GM19395 (cell line): ENCODE data around the gene AKAP8L.
"Not testable (repeated sequence)": the region's sequence is repeated elsewhere in the genome, so short reads cannot be mapped to it uniquely, and the experiment has no call there.

Experiments
- ATAC-seq: cut with Tn5 transposase; IDR thresholded peaks from one replicate; pipeline ENCODE4 v1.9.1; 2021; ENCODE audit warnings: mild to moderate bottlenecking, moderate library complexity; ENCODE audit not compliant: unreplicated experiment

The AKAP8L gene

DNA sequence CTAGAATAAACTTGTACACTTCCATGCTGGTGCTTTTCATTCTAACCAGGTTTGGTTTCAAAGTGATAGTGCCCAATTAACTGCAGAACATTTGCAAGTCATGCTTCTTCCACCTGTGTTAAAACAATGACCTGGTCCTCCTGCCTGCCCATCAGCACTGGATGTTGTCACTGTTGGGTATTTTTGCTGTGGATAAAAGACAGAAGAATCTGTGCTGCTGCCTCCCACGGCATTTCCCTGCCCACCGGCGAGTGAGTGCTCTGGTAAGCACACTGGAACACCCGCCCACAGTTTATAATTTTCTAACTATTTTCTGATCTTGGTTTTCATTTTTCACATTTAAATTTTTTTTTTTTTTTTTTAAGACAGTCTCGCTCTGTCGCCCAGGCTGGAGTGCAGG lies 36.9 kb downstream of the AKAP8L start:
- no peak for ATAC-seq

DNA sequence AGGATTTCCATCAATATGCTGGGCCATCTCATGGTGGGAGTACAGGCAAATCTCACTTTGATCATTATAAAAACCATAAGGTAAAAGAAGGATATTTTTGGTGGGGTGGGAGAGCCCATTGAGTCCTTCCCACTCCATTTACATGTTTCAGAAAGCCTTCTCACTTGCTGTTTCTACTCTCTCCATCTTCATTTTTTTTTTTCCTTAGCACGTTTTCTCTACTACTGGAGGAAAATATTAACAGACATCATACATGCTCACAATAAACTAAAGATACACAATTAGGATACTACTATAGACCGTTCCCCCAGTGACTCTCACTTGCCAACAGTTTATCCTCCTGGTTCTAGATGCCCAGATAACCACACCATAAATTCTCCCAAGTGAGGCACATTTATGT lies 37.4 kb downstream of the AKAP8L start:
- no peak for ATAC-seq

DNA sequence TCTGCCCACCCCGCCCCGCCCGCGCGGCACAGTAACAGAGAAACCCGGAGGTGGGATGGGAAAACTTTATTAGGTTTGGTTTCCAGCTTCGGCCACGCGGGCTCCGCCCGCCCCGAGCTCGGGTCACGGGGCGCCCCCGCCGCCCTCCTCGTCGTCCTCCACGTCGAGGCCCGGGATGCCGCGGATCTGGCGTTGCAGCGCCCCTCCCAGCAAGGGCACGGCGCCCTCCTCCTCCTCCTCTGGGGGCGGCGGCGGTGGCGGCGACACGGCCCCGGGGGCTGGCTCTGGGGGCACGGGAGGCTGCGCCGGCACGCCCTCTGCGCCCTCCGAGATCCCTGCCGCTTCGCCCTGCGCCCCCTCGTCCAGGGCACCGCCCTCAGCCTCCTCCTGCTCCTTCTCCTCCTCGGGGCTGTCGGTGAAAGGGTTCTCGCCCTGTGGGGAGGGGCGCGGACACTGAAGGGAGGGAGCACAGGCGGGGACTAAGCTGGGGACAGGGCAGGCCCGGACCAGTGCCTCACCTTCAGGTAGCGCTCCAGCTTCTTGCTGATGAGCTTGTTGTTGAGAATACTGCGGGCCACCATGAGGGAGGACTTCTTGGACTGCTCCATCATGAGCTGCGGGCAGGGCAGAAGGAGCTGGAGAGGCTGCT lies 38.7 kb downstream of the AKAP8L start:
- peak; percentile 47 for ATAC-seq

DNA sequence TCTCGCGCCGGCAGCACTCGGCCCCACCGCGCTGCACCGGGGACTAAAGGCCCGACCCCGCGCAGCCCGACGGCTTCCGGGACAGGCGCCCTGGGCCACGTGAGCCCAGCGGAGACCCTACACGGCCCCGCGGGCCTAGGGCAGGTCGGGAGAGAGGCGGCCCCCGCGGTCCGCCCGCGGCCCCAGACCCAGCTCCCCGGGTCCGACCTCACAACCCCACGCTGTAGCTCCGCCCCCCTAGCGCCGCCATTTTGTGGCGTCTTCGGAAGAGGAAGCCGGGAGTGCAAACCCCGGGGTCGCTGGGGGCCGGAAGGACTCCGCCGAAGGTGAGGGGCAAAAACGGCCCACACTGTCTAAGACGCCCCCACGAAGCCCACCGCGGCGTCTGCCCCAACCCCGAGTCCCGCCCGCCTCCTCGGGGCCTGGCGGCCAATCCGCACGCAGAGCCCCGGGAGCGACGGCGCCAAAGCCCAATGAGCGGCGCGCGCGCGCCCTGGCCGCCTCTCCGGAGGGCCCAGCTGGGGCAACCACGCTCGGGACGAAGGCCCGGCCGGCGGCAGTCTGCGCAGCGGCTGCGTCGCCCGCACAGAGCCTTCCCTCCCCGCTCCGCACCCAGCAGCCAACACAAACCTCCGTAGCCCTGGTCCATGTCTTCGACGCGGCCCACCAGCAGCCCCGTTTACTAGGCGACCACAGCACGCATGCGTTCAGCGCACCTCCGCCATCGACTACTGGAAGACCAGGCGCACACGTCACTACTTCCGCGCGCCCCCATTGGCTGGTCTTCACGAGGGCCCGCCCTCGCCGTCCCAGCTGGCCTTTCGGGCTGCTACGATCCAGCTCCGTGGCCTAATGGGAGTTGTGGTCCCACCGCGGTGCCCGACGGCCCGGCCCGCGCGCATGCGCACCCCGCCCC lies 39.4 kb downstream of the AKAP8L start, which contains the start of gene AKAP8:
Gene AKAP8, minus strand, starts transcription at position 705 of the 916 bp plus-strand sequence. Its CDS starts 56 bp downstream, at position 649.
- ATAC-seq, result peak; percentile 74

DNA sequence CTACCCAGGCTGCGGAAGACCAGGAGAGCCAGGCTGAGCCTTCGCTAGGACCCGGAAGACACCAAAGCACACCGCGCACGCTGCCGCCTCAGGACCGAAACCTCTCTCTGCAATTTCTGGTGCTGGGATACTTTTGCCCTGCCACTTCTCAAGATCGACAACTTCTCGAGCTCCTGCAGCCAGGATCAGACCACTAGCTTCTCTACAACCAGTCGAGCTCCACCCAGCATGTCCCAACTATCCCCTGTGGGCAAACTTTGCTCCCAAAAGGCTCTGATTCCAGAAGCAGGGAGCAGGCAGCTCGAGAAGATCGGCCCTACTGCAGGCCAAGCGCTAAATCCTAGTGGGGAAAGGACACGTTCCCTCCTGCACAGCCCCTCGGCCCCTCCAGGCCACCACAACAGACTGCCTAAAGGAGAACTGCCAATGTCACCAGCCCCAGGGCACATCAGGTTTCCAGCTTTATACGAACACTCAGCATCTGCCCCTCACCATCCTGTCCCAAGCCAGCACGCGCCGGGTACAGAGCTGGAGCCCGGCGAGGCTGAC lies 40.2 kb downstream of the AKAP8L start:
- ATAC-seq, result peak; percentile 1

DNA sequence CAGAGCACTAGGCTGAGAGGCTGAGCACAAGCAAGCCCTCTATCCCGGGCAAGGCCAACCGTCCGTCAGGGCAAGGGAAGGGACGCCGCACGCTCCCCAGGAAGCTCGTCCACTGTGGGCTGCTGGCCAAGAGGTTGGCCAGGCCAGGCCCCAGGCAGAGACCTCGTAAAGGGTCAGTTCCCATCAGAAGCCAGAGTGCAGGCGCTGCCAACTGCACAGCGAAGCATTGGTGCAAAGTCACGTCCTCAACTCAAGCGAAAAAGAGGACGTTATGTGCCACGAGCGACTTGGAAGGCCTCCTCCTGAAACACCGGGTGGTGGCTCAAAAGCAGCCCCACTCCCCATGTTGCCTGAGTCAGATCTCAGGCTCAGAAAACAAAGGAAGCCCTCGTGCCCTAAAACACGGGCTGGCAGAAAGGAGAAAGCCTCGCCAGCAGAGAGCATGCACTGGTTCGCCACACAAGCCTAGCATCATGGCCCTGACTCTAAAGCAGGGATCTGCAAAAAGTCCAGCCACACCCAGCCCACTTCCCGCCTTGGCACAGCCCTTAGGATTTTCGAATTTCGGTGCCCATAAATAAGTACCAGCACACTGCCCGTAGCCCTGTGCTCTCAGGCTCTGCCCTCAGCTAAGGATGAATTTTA lies 43.9 kb downstream of the AKAP8L start:
- no peak for ATAC-seq

DNA sequence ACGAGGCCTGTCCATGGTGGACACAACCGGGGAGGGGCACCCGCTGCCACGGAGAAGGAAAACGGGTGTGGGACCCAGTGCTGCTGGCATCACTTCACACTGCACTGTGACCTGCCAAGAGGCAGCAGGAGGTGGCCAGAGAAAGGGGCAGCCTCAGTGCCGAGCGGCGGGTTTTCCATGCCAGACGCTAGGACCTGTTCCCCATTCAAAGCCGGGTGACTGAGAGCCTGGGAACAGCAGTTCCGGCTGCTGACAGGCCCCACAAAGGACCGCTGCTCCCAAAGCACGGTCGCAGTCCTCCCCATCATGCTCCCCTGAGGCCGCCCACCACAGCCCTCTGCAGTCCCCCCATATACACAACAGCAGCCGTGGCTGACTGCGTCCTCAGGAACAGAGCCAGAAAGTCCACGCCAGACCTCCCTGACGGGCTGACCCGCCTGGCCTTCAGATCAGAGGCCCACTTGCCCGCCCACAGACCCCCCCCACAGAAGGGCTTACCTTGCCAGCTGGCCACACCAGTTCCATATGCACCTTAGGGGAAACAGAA lies 44.6 kb downstream of the AKAP8L start:
- ATAC-seq, result no peak

DNA sequence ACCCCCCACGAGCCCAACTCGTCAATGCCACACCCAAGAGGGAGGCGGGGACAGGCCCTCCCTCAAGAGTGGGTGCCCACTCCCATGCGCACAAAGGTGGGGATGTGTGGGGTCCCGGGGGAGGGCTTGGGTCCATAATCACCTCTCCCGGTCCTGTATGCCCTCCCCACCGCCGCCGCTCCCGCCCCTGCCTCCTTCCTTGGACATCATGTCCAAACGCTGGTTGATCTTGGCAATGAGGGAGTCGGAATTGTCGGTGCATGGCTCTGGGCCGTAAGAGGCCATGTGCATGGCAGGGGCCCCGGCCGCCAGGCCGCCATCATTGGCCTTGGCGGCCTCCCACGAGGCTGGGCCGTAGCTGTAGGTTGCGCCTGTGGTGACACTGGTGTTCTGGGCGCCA lies 45.1 kb downstream of the AKAP8L start:
- ATAC-seq, result no peak

DNA sequence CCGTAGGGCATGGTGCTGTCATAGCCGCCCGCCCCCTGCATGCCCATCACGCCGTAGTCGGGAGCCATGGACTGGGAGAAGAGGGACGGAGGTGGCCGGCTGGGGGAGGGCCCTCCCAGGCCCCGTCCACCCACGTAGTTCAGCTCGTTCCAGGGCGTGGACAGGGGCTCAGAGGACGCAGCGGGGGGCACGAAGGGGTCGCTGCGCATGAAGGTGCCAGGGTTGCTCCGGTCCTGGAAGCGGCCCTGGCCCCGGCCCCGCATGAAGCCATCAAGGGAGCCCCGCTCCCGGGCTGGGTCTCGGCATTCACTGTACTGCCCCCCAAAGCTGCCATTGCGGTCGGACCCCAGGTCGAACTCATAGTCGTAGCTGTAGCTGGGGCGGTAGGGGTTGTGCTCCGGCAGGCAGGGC lies 45.9 kb downstream of the AKAP8L start:
- no peak for ATAC-seq

DNA sequence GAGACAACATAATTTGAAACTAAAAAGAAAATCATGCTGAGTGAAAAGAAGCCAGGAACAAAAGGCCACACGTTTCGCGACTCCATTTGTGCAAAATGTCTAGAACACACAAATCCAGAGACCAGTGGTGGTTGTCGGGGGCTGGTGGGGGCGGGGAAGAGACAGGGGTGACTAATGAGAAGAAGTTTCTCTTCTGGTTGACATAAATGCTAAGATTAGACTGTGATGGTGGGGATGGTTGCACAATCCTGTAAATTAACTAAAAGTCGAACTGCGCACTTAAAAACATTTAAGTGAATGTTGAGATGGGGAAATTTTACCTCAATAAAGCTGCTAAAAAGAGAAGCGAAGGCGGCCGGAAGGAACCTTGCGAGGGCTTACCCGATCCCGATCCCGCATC lies 46.3 kb downstream of the AKAP8L start:
- no peak for ATAC-seq

DNA sequence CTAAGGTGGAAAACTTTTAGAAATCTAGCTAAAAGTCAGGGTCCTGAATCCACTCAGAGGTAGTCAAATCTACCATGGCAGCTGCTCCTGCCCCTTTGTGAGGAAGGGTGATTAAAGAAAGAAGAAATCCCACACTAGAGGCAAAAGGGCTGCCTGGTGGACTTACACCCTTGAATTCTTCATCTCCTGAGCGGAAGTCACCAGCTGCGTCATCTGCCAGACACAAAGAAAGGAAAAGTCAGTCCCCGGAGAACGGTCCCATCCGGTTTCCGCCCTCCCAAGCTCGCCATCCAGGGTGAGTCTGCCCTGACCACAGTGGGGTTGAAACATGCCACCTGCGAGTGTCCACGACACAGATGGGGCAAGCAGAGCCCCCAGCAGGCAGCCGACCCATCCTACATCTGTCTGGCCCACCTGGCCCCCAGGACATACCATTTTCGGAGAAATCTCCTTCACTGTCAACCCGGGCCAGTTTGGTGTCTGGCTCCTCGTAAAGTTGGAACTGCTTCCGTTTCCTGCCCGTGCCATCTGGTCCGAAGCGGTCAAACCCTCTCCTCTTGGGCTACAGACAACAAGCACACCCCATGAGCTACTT lies 46.9 kb downstream of the AKAP8L start:
- no peak for ATAC-seq

DNA sequence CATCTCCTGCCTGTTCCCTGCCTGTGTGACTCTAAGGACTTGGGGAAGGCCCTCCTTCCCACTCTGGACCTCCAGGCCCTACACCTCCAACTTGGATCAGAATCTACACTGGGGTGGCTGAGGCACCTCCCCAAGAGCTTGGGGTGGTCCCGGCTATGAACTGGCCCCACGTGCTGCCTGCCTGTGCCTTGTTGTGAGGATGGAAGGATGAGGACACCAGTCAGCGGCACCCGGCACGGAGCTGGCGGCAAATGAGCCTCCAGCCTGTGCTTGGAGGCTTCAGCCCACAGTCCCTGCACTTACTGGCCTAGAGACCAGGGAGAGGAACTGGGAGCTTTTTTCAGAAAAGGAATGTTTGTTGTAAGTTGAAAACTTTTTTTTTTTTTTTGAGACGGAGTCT lies 47.7 kb downstream of the AKAP8L start:
- no peak for ATAC-seq

DNA sequence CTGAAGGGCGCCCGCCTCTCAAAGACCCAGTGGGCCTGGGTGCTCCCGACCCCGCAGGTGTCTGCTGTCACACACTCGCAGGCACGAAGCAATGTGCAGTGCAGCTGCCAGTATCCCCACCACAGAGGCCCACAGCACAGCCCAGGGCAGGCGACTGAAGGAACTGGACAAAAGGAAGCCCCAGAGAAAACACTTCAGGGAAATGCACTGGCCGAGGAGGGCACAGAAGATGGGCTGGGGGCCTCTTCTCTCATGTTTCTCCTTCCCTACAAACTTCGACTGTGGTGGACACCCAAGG lies 49.2 kb downstream of the AKAP8L start:
- no peak for ATAC-seq

DNA sequence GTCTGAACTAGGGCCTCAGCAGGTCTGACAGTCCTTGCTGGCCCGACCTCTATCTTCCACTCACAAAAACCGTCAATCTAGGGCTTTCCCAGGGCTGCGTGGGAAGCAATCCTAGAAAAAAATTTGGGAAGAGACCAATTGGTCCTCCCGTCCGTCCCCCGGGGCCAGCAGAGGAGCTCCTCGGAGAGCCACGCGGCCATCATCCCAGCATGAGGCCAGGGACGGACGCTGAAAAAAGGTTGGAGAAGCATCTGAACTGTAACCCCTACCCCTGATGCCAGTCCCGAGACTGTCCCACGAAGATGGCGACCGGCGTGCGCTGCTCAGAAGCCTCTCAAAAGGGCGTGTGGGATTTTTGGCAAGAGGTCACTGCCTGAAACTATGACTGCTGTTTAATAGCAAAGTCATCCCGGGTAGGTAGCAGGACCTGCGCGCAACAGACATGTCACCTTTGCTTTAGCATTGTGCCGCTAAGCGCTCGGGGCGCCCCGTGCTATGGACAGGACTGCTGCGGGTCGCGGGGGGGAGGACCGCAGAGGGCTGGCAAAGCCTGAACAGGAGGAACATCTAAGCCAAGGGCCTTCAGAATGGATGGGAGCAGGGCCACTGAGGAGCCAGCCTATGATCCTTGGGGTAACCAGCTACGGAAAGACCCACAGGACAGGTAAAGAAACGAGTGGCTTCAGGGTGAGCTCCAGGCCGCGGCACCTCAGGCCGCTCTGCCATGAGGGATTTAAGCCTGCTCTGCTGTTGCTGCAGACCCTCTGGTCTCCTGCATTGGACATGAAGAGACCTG lies 49.8 kb downstream of the AKAP8L start:
- no peak for ATAC-seq

DNA sequence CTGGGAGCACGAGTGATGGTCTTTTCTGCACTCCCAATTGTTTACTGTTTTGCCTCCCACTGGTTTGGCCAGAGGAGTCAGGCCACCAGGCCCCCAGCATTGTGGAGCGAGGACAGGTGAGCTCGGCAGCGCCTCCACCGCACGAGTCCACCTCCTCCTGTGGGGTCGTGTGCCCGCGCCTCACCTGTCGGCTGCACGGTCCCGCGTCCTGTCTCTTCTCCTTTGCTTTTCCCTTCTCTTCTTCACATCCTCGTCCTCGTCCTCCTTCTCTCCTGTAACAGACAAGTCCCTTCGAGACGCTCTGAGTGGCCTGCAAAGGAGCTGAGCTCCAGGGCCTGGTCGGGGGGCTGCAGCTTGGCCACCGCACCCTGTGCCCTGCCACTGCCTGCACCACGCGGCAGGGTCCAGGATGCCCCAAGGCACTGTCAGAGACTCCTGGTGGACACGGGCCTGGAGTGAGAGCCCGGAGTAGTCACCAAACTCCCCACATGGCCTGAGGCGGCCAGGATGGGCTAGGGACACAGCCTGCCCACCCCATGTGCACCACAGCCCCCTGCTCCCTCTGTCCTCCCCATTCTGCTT lies 50.6 kb downstream of the AKAP8L start:
- no peak for ATAC-seq

DNA sequence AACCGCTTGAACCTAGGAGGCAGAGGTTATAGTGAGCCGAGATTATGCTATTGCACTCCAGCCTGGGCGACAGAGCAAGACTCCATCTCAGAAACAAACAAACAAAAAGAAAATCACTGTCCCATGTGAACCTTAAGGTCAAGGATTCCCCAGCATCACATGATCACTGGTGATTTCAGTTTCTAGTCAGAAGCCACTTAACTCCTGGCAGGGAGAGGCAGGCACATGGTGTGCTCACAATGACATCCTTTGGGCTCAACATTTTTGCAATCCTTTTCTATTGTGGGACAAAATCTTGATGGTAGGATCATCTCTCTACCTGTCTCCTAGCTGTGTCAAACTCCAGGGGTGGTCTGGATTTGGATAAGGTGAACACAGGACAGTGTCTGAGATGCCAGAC lies 51.3 kb downstream of the AKAP8L start:
- ATAC-seq, result no peak

DNA sequence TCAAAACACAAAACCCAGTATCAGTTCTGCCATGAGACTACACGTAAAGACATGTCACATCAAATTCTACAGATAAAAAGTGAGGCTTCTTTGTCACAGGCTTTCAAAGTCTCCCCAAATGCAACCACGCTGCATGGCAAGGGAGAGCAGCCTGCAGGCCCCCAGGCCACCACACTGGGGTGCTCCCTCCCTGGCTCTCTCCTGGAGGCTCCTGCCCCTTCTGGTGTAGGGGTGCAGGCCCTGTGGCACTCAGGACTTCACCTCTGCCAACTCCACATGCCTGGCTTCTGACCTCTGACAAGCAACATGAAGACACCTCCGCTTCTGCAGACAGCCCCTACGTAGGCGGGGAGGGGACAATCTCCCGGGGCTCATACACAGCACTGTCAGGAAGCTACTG lies 53.5 kb downstream of the AKAP8L start:
- no peak for ATAC-seq

DNA sequence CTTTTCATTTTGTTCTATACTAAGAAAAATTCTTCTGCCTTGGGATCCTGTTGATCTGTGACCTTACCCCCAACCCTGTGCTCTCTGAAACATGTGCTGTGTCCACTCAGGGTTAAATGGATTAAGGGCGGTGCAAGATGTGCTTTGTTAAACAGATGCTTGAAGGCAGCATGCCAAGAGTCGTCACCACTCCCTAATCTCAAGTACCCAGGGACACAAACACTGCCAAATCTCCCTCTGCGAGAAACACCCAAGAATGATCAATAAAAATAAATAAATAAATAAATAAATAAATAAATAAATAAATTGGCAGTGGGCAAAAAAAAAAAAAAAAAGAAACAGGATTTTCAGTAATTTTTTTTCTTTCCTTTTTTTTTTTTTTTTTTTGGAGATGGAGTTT lies 55.0 kb downstream of the AKAP8L start:
- not testable (repeated sequence) for ATAC-seq

DNA sequence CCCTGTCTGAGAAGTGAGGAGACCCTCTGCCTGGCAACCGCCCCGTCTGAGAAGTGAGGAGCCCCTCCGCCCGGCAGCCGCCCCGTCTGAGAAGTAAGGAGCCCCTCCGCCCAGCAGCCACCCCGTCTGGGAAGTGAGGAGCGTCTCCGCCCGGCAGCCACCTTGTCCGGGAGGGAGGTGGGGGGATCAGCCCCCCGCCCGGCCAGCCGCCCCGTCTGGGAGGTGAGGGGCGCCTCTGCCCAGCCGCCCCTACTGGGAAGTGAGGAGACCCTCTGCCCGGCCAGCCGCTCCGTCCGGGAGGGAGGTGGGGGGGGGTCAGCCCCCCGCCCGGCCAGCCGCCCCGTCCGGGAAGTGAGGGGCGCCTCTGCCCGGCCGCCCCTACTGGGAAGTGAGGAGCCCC lies 55.7 kb downstream of the AKAP8L start:
- not testable (repeated sequence) for ATAC-seq

DNA sequence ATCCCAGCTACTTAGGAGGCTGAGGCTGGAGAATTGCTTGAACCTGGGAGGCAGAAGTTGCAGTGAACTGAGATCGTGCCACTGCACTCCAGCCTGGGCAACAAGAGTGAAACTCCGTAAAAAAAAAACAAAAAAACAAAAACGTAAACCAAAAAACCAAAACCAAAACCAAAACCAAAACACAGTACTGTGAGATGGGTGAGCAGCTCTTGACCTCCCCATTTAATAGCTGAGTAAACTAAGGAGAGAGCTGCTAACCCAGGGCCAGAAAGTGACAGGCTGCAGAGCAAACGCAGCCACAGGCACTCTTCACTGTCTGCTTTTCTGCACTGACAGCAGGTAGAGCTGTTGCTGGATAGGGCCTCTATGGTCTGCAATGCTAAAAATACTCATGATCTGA lies 58.8 kb downstream of the AKAP8L start:
- not testable (repeated sequence) for ATAC-seq
